ENCODE measurements around the gene MAN2B1. TPM values are rescaled to one million over a fixed set of nuclear protein-coding genes. Genes with fewer than 3 reads are reported as not detected.

Gene MAN2B1
- polyA plus RNA-seq, 3 donors, result 218 to 305 (median 295) TPM

DNA sequence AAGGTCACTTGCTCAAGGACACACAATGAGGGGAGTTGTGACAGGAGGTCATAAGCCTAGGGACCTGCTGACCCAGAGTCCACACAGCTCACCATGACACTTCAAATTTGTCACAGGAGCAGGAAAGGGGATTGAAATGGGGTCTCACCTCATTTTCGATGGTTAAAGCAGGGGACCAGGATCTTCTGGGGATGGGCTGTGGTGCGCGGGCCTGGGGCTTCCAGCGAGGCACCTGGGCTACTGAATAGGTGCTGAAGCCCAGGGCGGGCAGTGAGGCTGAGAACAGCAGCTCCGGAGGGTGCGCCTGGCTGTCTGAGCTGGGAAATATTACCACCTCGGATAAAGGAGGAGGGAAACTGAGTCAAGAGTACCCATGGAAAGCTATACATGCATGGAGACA lies 11.0 kb downstream of the MAN2B1 start:
- peaks cover 78 to 97% of the 10 kb centered on the region in 2 donors for H3K36me3 Mint-ChIP-seq
- Histone ChIP-seq H2AFZ (ENCODE audit: insufficient read depth, low read depth, low read length, poor library complexity, severe bottlenecking) (no peak overlapping the region), H4K20me1 (ENCODE audit: insufficient read depth, low read length) (peaks cover 89% of the 10 kb centered on the region), H3K4me1 (ENCODE audit: control insufficient read depth in 1 of 2, insufficient read depth in 2 of 2, low read length in 2 of 2) (no peaks in the 10 kb centered on the region), H3K4me2 (replicated peaks; ENCODE audit: extremely low read depth, low read length, poor library complexity, severe bottlenecking) (no peak overlapping the region), H3K9me3 (replicated peaks in 1 of 2; ENCODE audit: control insufficient read depth in 1 of 2, insufficient read depth in 1 of 2, low read length in 2 of 2) (no peaks in the 10 kb centered on the region), H3K79me2 (ENCODE audit: insufficient read depth, low read length) (no peaks in the 10 kb centered on the region), H3K4me3 (replicated peaks in 1 of 3; ENCODE audit: low read depth in 2 of 3, low read length in 3 of 3) (no peak overlapping the region), H3K27me3 (ENCODE audit: control insufficient read depth in 2 of 2, insufficient read depth in 2 of 2, low read length in 2 of 2) (no peaks in the 10 kb centered on the region), H3K36me3 (replicated peaks in 1 of 2; ENCODE audit: control insufficient read depth in 1 of 2, insufficient read depth in 2 of 2, low read length in 2 of 2) (peaks cover 84 to 97% of the 10 kb centered on the region in 2 donors), H3K9ac (ENCODE audit: insufficient read depth, low read length, poor library complexity, severe bottlenecking) (no peak overlapping the region), H3K27ac (ENCODE audit: low read depth in 1 of 2, low read length in 2 of 2) (no peak overlapping the region)
- TF ChIP-seq CTCF (IDR thresholded peaks at IDR 0.05), result no peak
- peak overlapping the region in 2 of 7 donors; percentile 5 to 55 for H3K27ac Mint-ChIP-seq
- DNase-seq, result no peak
- no peak overlapping the region for H3K4me3 Mint-ChIP-seq
- H3K4me1 Mint-ChIP-seq, result no peaks in the 10 kb centered on the region
- intact Hi-C loops (cut with micrococcal nuclease), result no loop called here
- WGBS (ENCODE audit: insufficient coverage), result 96% methylated on average over 8 of the region's 8 CpGs
- peaks cover 0 to 1% (median 0%) of the 10 kb centered on the region in 3 donors for H3K27me3 Mint-ChIP-seq (ENCODE audit: low read depth in 3 of 3)
- H3K9me3 Mint-ChIP-seq, result peaks cover 0 to 9% (median 0%) of the 10 kb centered on the region in 7 donors

- Mint-ChIP-seq H3K27ac (no peak overlapping the region), H3K9me3 (peaks cover 0 to 3% (median 0%) of the 10 kb centered on the region in 7 donors), H3K36me3 (peaks cover 59 to 87% of the 10 kb centered on the region in 2 donors), H3K27me3 (ENCODE audit: low read depth in 3 of 3) (peaks cover 0 to 4% (median 0%) of the 10 kb centered on the region in 3 donors), H3K4me1 (peaks cover 17% of the 10 kb centered on the region), H3K4me3 (no peak overlapping the region)
- Histone ChIP-seq H3K79me2 (ENCODE audit: insufficient read depth, low read length) (no peaks in the 10 kb centered on the region), H3K4me2 (replicated peaks; ENCODE audit: extremely low read depth, low read length, poor library complexity, severe bottlenecking) (no peak overlapping the region), H3K36me3 (replicated peaks in 1 of 2; ENCODE audit: control insufficient read depth in 1 of 2, insufficient read depth in 2 of 2, low read length in 2 of 2) (peaks cover 63 to 72% of the 10 kb centered on the region in 2 donors), H3K27me3 (ENCODE audit: control insufficient read depth in 2 of 2, insufficient read depth in 2 of 2, low read length in 2 of 2) (no peaks in the 10 kb centered on the region), H3K9me3 (replicated peaks in 1 of 2; ENCODE audit: control insufficient read depth in 1 of 2, insufficient read depth in 1 of 2, low read length in 2 of 2) (no peaks in the 10 kb centered on the region), H3K27ac (ENCODE audit: low read depth in 1 of 2, low read length in 2 of 2) (no peak overlapping the region), H3K9ac (ENCODE audit: insufficient read depth, low read length, poor library complexity, severe bottlenecking) (no peak overlapping the region), H3K4me3 (replicated peaks in 1 of 3; ENCODE audit: low read depth in 2 of 3, low read length in 3 of 3) (no peak overlapping the region), H4K20me1 (ENCODE audit: insufficient read depth, low read length) (peaks cover 86% of the 10 kb centered on the region), H2AFZ (ENCODE audit: insufficient read depth, low read depth, low read length, poor library complexity, severe bottlenecking) (no peak overlapping the region), H3K4me1 (ENCODE audit: control insufficient read depth in 1 of 2, insufficient read depth in 2 of 2, low read length in 2 of 2) (peaks cover 12 to 19% of the 10 kb centered on the region in 2 donors)
- 83% methylated on average over 1 of the region's 6 CpGs for WGBS (ENCODE audit: insufficient coverage)
- no peak for TF ChIP-seq CTCF (IDR thresholded peaks at IDR 0.05)
- intact Hi-C loops (cut with micrococcal nuclease), result no loop called here
- no peak for DNase-seq
These were observed 14.3 kb downstream of the MAN2B1 start for GRCh38 chr19:12652219-12652618.

Measured in CD14-positive monocyte (primary cell).